COLO668 (cell line): Measurements from ENCODE around the gene NUDCD3.

ENCODE experiments used
- DNase-seq: peaks from one replicate; lab custom pipeline; 2025; ENCODE audit not compliant: unreplicated experiment; lab: John Stamatoyannopoulos, UW

NUDCD3 gene

GRCh38 chr7:44482502-44483485, 7.7 kb downstream of the NUDCD3 start:
- DNase-seq: no peak

- no peak for DNase-seq
Observed at GRCh38 chr7:44477938-44478337, 12.5 kb downstream of the NUDCD3 start.

GRCh38 chr7:44477063-44477830, 13.2 kb downstream of the NUDCD3 start:
- peak; percentile 80 for DNase-seq

- no peak for DNase-seq
Observed at GRCh38 chr7:44476313-44476712, 14.1 kb downstream of the NUDCD3 start.

- no peak for DNase-seq
Observed at GRCh38 chr7:44473295-44473694, 17.2 kb downstream of the NUDCD3 start.

- DNase-seq: no peak
Observed at GRCh38 chr7:44472843-44473242, 17.6 kb downstream of the NUDCD3 start.

- DNase-seq: peak; percentile 35
Observed at GRCh38 chr7:44471850-44472249, 18.6 kb downstream of the NUDCD3 start.

GRCh38 chr7:44471436-44471835, 19.0 kb downstream of the NUDCD3 start:
- no peak for DNase-seq

GRCh38 chr7:44470628-44471245, 19.7 kb downstream of the NUDCD3 start:
- no peak for DNase-seq

- DNase-seq: no peak
Observed at GRCh38 chr7:44470135-44470479, 20.4 kb downstream of the NUDCD3 start.

- no peak for DNase-seq
Observed at GRCh38 chr7:44469461-44470134, 20.9 kb downstream of the NUDCD3 start.

GRCh38 chr7:44467217-44467548, 23.3 kb downstream of the NUDCD3 start:
- DNase-seq: no peak

GRCh38 chr7:44466300-44467216, 23.9 kb downstream of the NUDCD3 start:
- DNase-seq: no peak

GRCh38 chr7:44465490-44465889, 25.0 kb downstream of the NUDCD3 start:
- no peak for DNase-seq

- no peak for DNase-seq
Observed at GRCh38 chr7:44463169-44463808, 27.2 kb downstream of the NUDCD3 start.

GRCh38 chr7:44461387-44461786, 29.1 kb downstream of the NUDCD3 start:
- no peak for DNase-seq

- no peak for DNase-seq
Observed at GRCh38 chr7:44460325-44460724, 30.1 kb downstream of the NUDCD3 start.

GRCh38 chr7:44455155-44455554, 35.3 kb downstream of the NUDCD3 start:
- DNase-seq: no peak

- no peak for DNase-seq
Observed at GRCh38 chr7:44454348-44454747, 36.1 kb downstream of the NUDCD3 start.

GRCh38 chr7:44451123-44451522, 39.3 kb downstream of the NUDCD3 start:
- no peak for DNase-seq
